Stomach smooth muscle (tissue), 2 donors: ENCODE measurements around the gene STX11.
A peak's percentile ranks its signal among the peaks of the same experiment; 100 is the strongest.

Source experiments
- H3K27ac ChIP-seq: one replicate; pipeline ENCODE4 v1.7.0; 2013; ENCODE audit warnings: mild to moderate bottlenecking, low read length, inconsistent platforms
- H3K27me3 ChIP-seq, 2 donors: one replicate each; pipeline ENCODE4 v1.7.0; 2013; ENCODE audit warnings: low read length in 2 of 2; ENCODE audit not compliant: insufficient read depth in 2 of 2, control insufficient read depth in 1 of 2
- H3K36me3 ChIP-seq, 2 donors: one replicate each; pipeline ENCODE4 v1.7.0; 2013; ENCODE audit warnings: low read length in 2 of 2; ENCODE audit not compliant: control insufficient read depth in 2 of 2, insufficient read depth in 2 of 2
- H3K4me1 ChIP-seq: one replicate; pipeline ENCODE4 v1.7.0; 2013; ENCODE audit warnings: low read length; ENCODE audit not compliant: control insufficient read depth, insufficient read depth
- H3K4me3 ChIP-seq, 2 donors: one replicate each; pipeline ENCODE4 v1.7.0; 2013; ENCODE audit warnings: low read length in 2 of 2
- H3K9ac ChIP-seq, 2 donors: one replicate each; pipeline ENCODE4 v1.7.0; 2013; ENCODE audit warnings: low read length in 2 of 2, mild to moderate bottlenecking in 1 of 2
- H3K9me3 ChIP-seq, 2 donors: one replicate each; pipeline ENCODE4 v1.7.0; 2013; ENCODE audit warnings: low read length in 2 of 2; ENCODE audit not compliant: control insufficient read depth in 2 of 2
- donor health status: healthy.
- donor health status: Pancreatic carcinoma.

The STX11 gene

GRCh38 chr6:144141470-144141869 lies 8.8 kb upstream of the STX11 start:
- Histone ChIP-seq H3K27me3 (no peaks in the 10 kb centered on the region), H3K9ac (no peak overlapping the region), H3K4me3 (no peak overlapping the region), H3K4me1 (no peaks in the 10 kb centered on the region), H3K9me3 (no peaks in the 10 kb centered on the region), H3K27ac (no peak overlapping the region), H3K36me3 (no peaks in the 10 kb centered on the region)

GRCh38 chr6:144143106-144143505 lies 7.2 kb upstream of the STX11 start:
- Histone ChIP-seq H3K27me3 (no peaks in the 10 kb centered on the region), H3K4me1 (no peaks in the 10 kb centered on the region), H3K9ac (no peak overlapping the region), H3K9me3 (no peaks in the 10 kb centered on the region), H3K36me3 (no peaks in the 10 kb centered on the region), H3K27ac (no peak overlapping the region), H3K4me3 (no peak overlapping the region)

- H3K4me3 ChIP-seq, result no peak overlapping the region
- no peaks in the 10 kb centered on the region for H3K9me3 ChIP-seq
- H3K27ac ChIP-seq, result no peak overlapping the region
- no peaks in the 10 kb centered on the region for H3K4me1 ChIP-seq
- no peaks in the 10 kb centered on the region for H3K36me3 ChIP-seq
- no peaks in the 10 kb centered on the region for H3K27me3 ChIP-seq
- H3K9ac ChIP-seq, result no peak overlapping the region
Measured at GRCh38 chr6:144143878-144144277, 6.4 kb upstream of the STX11 start.

- H3K27me3 ChIP-seq, result no peaks in the 10 kb centered on the region
- no peak overlapping the region for H3K27ac ChIP-seq
- no peak overlapping the region for H3K9ac ChIP-seq
- H3K36me3 ChIP-seq, result no peaks in the 10 kb centered on the region
- peaks cover 4% of the 10 kb centered on the region for H3K4me1 ChIP-seq
- H3K9me3 ChIP-seq, result no peaks in the 10 kb centered on the region
- H3K4me3 ChIP-seq, result no peak overlapping the region
Measured at GRCh38 chr6:144144996-144145395, 5.3 kb upstream of the STX11 start.

- peaks cover 8% of the 10 kb centered on the region for H3K4me1 ChIP-seq
- no peaks in the 10 kb centered on the region for H3K27me3 ChIP-seq
- H3K36me3 ChIP-seq, result no peaks in the 10 kb centered on the region
- H3K9me3 ChIP-seq, result no peaks in the 10 kb centered on the region
- H3K4me3 ChIP-seq, result no peak overlapping the region
- no peak overlapping the region for H3K27ac ChIP-seq
- no peak overlapping the region for H3K9ac ChIP-seq
Measured at GRCh38 chr6:144145541-144145940, 4.8 kb upstream of the STX11 start.

GRCh38 chr6:144148886-144149285 lies 1.4 kb upstream of the STX11 start:
- peaks cover 3 to 10% of the 10 kb centered on the region in 2 donors for H3K27me3 ChIP-seq

GRCh38 chr6:144149558-144149893 lies 791 bp upstream of the STX11 start:
- Histone ChIP-seq H3K4me3 (peak overlapping the region; percentile 65 to 81), H3K9ac (no peak overlapping the region), H3K27me3 (peaks cover 3 to 10% of the 10 kb centered on the region in 2 donors), H3K36me3 (no peaks in the 10 kb centered on the region), H3K4me1 (peaks cover 12% of the 10 kb centered on the region), H3K9me3 (no peaks in the 10 kb centered on the region), H3K27ac (no peak overlapping the region)

More at GRCh38 chr6:144148886-144149285, 1.4 kb upstream of the STX11 start:
- Histone ChIP-seq H3K9ac (no peak overlapping the region), H3K36me3 (no peaks in the 10 kb centered on the region), H3K27ac (no peak overlapping the region), H3K4me1 (peaks cover 12% of the 10 kb centered on the region), H3K9me3 (no peaks in the 10 kb centered on the region), H3K4me3 (no peak overlapping the region)

- no peaks in the 10 kb centered on the region for H3K36me3 ChIP-seq
- H3K27me3 ChIP-seq, result peaks cover 3 to 10% of the 10 kb centered on the region in 2 donors
- H3K4me3 ChIP-seq, result peak overlapping the region; percentile 65 to 81
- H3K9me3 ChIP-seq, result no peaks in the 10 kb centered on the region
- no peak overlapping the region for H3K27ac ChIP-seq
- H3K4me1 ChIP-seq, result peaks cover 12% of the 10 kb centered on the region
- peak overlapping the region; percentile 43 to 60 for H3K9ac ChIP-seq
Measured at GRCh38 chr6:144150710-144151657, 667 bp downstream of the STX11 start.

GRCh38 chr6:144152334-144152900 lies 2.1 kb downstream of the STX11 start:
- no peak overlapping the region for H3K4me3 ChIP-seq
- no peak overlapping the region for H3K9ac ChIP-seq
- H3K27me3 ChIP-seq, result peaks cover 3 to 10% of the 10 kb centered on the region in 2 donors

GRCh38 chr6:144153260-144153659 lies 2.9 kb downstream of the STX11 start:
- peaks cover 14% of the 10 kb centered on the region for H3K4me1 ChIP-seq
- no peak overlapping the region for H3K4me3 ChIP-seq
- no peak overlapping the region for H3K27ac ChIP-seq
- no peaks in the 10 kb centered on the region for H3K36me3 ChIP-seq
- peaks cover 3 to 10% of the 10 kb centered on the region in 2 donors for H3K27me3 ChIP-seq
- no peak overlapping the region for H3K9ac ChIP-seq
- no peaks in the 10 kb centered on the region for H3K9me3 ChIP-seq

More at GRCh38 chr6:144152334-144152900, 2.1 kb downstream of the STX11 start:
- Histone ChIP-seq H3K4me1 (peaks cover 14% of the 10 kb centered on the region), H3K27ac (no peak overlapping the region), H3K36me3 (no peaks in the 10 kb centered on the region), H3K9me3 (no peaks in the 10 kb centered on the region)

- H3K9me3 ChIP-seq, result no peaks in the 10 kb centered on the region
- H3K4me3 ChIP-seq, result no peak overlapping the region
- peaks cover 14% of the 10 kb centered on the region for H3K4me1 ChIP-seq
- no peak overlapping the region for H3K27ac ChIP-seq
- peaks cover 3 to 10% of the 10 kb centered on the region in 2 donors for H3K27me3 ChIP-seq
- H3K9ac ChIP-seq, result no peak overlapping the region
- no peaks in the 10 kb centered on the region for H3K36me3 ChIP-seq
Measured at GRCh38 chr6:144153971-144154370, 3.7 kb downstream of the STX11 start.
